HG03139 (cell line): ENCODE measurements around the gene SLC25A5.
A peak's percentile ranks its signal among the peaks of the same experiment; 100 is the strongest.
"Not testable (repeated sequence)": the region's sequence is repeated elsewhere in the genome, so short reads cannot be mapped to it uniquely, and the experiment has no call there.

ENCODE experiments used
- ATAC-seq: cut with Tn5 transposase; IDR thresholded peaks from one replicate; pipeline ENCODE4 v1.9.1; 2021; ENCODE audit not compliant: unreplicated experiment

SLC25A5 gene

GRCh38 chrX:119467842-119468550 lies at the start of gene SLC25A5:
Gene SLC25A5 (plus strand): TSS chrX:119468444. CDS start chrX:119468516, 72 bp downstream.
- peak; percentile 88 for ATAC-seq

DNA sequence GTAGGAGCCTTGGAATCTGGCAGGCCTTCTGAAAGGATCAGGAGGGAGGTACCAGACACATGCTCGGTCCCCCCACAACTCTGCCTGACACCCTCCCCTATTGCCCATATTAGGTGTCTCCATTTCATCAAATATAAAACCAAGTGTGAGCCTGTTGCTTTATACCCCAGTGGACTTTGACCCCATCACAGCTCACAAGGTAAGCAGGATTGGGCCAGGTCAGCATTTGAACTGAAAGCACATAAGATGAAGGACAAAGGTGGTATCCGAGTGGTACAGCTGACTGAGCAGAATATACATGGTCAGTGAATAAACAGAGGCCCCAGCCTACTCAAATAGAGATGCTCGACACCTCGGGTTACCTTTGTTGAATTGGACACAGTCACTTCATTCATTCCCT lies 49.1 kb upstream of the SLC25A5 start:
- ATAC-seq, result no peak

DNA sequence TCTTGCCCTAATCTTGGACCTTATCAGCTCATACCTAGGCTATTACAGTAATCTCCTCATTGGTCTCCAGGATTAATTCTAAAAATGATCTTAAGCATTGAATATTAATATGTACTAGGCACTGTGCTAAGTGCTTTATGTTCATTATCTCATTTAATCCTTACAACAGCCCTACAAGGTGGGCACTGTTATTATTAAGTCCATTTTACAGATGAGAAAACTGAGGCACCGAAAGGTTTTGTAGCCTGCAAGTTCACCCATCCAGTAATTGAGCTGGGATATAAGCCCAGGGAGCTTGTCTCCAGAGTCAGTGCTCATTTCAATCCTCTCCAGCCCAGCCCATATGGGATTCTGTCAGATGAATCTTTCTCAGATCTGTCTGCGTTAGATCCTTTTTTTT lies 48.3 kb upstream of the SLC25A5 start:
- ATAC-seq, result no peak

DNA sequence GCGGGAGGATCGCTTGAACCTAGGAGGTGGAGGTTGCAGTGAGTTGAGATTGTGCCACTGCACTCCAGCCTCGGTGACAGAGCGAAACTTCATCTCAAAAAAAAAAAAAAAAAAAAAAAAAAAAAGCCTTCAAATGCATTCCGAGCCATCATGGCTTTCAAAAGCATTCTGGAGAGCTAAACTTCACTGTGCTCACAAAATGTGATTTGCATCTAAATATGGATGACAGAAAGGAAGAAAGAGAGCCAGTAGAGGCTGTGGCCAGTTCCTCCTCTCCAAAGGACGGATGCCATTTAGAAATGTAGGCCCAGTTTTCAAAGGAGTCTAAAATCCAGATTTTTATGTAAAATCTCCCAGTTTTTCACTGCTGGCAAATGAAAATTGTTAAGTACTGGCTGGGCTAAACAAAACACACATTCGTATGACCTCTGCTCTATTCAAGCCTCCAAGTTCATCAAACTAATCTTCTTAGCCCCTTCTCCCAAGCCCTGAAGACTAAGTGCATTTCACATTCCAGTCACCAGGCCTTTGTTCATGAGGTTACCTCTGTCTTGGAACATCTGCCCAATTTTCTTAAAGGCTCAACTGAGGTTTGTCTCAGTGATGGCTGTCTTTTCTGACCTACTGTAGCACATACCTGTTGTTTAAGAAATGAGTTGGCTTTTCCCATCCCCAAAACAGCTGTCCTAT lies 47.1 kb upstream of the SLC25A5 start:
- ATAC-seq, result no peak

DNA sequence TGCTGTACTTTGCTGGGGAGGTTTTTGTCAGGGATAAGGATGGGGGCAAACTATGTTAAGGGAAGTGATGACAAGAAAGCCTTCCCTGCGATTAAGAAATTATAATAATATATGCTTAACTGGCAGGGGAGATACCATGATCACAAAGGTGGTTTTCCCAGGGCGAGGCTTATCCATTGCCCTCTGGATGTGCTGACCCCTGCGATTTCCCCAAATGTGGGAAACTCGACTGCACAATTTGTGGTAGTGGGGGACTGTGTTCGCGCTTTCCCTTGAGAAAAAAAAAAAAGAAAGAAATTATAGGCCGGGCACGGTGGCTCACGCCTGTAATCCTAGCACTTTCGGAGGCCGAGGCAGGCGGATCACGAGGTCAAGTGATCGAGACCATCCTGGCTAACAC lies 44.6 kb upstream of the SLC25A5 start:
- ATAC-seq, result no peak

DNA sequence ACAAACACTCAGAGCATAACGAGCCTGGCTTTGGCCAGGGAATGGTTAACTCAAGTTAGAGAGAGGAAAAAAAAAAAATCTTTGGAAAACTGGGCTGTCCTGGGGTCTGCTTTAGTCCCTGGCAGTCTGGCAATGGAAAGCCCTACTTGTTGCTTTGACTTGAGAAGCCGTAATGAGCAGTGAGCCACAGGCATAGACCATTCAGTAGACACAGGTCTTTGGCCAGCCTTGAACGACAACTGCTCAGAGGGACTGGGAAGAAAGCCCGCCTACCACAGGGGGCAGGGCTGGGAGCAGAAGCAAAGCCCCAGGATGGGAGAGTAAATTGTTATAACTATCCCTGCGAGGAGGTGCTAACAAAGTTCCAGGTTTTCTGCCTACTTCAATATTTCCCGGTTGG lies 43.2 kb upstream of the SLC25A5 start:
- no peak for ATAC-seq

DNA sequence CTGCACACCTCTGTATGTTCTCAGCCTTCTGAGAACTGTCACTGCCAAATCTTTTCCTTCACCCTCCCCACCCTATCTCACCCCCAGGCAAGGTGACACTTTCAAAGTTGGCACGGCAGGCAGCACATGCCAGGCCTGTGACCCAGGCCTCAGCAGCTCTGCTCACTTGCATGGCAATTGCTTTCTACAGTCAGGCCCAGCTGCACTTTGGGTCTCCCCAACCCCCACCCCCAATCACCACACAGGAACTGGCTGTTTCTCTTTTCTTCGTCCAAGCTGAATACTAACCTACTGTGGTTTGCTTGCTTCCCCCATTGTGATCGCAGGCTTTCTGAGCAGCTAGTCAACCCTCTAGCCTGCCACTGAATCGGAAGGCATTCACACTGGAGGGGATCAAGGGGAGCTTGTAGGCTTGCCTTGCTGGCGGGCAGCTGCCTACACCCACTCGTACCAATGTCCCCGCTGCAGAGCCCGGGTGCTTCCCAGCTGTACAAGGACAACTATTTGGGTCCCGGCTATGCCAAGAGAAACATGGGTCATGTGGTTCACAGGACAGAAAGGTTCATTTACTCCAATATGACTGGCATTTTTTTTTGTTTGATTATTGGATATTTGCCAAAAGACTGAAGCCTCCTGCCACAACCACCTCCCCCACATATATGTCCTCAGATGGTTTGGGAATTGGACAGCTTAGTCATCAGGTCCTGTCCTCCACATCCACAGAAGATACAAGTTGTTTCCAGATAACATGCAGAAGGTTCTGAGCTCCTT lies 41.0 kb upstream of the SLC25A5 start:
- no peak for ATAC-seq

- ATAC-seq, result no peak
Observed at GRCh38 chrX:119427795-119428185, 40.5 kb upstream of the SLC25A5 start.

- ATAC-seq, result no peak
Observed at GRCh38 chrX:119429471-119429870, 38.8 kb upstream of the SLC25A5 start.

- ATAC-seq, result not testable (repeated sequence)
Observed at GRCh38 chrX:119441295-119441694, 26.9 kb upstream of the SLC25A5 start.

GRCh38 chrX:119442286-119442685 lies 26.0 kb upstream of the SLC25A5 start:
- no peak for ATAC-seq

DNA sequence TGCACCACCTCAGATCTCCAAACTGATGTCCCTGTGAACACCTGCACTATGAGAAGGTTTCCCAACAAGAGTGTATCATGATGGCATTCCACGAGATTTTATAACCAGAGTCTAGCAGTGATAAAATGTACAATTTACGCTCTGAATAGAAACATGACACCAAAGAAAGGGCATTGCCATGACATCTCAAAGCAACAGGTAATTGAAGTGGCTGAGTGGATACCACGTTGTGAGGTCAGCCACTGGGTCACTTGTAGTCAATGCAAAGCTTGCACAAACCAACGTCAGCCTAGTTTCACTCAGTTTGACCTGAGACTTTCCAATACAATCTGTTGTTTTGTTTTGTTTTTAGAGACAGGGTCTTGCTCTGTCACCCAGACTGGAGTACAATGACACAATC lies 15.0 kb upstream of the SLC25A5 start:
- ATAC-seq, result no peak

DNA sequence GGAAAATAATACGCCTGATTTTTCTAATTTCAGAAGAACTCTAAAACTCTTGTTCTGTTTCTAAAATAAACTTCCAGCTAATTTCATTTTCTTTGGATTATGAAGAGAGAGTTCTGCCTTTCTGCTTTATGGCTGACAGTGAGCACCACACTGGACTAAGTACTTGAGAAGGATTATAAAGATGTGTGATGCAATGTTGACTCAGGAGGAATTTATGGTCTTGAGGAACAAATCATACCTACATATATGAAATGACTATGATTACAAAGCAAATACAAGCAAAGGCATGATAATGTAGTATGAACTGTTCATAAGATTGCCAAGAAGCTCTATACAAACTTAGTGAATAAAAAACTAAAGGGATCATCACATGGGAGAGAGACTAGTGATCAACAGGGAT lies 13.0 kb upstream of the SLC25A5 start:
- no peak for ATAC-seq

- ATAC-seq, result no peak
Observed at GRCh38 chrX:119459181-119459580, 9.1 kb upstream of the SLC25A5 start.

GRCh38 chrX:119465555-119465954 lies 2.7 kb upstream of the SLC25A5 start:
- ATAC-seq, result no peak

- ATAC-seq, result no peak
Observed at GRCh38 chrX:119466970-119467369, 1.3 kb upstream of the SLC25A5 start.

DNA sequence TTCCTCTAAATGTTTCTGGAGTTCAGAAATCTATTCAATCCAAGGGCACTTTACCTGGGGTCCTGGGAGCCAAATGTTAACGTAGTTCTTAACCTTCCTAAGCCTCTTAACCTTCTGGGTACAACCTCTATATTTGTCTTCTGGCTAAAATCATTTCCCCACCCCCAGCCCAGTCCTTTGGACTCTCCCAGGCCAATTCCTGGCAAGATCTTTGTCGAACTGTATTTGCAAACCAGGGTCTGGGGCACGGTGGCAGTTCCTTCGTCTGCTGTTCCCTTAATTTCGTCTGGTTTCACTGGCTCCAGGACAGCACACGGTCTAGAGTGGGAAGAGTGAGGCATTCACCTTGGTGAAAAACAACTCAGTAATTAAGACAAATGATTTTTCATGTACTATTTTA lies 811 bp upstream of the SLC25A5 start:
- no peak for ATAC-seq

- ATAC-seq, result peak; percentile 68
Observed at GRCh38 chrX:119468551-119469312, 488 bp downstream of the SLC25A5 start.

DNA sequence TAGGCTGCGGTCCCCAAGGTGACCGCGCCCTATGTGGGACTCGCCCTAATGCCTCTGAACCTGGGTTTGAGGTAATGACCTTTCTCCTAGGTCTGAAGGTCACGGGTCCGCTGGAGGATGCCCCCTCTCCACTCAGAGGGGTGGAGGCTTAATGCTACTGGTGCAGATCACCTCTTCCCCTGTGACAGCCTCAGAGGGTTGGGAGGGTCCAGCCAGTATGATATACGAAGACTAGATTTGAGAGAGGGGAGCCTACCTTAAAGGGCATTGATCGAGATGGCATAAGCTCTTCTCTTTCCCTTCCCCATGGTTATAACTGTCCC lies 1.0 kb downstream of the SLC25A5 start:
- no peak for ATAC-seq

DNA sequence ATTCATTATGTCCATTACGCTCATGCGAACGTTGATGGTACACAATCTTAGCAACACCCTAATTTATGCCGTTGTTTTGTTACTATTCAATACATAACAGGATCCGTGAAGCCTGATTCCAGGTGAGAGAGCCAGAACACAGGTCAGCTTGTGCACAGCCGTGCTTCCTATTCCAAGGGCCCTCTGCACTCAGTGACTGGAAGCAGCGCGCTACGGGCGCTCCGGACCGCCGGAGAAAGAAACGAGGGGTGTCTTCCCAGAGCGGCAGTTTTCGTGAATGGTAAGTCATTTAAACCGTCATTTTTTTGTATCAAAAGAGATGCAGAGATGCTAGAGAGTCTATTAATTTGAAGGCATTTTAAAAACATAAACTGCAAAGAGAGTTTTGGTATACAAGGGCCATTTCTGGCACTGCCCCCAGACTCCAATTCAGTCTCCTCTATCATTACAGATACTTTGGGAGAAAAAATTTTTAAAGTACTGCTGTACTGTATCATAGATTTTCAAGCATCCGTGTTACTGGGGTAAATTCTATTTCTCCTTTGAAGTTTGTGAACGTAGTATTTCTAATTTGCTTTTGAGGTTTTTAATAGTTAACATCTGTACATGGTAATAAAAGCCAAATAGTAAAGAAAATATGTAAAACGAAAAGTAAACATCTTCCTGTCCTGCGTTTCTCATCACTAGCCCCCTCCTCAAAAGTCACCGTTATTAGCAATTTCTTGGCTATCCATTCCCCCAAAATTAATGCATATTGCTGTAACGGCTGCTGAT lies 6.6 kb downstream of the SLC25A5 start:
- no peak for ATAC-seq
